ENCODE results near the gene LZTR1.

- TF ChIP-seq CTCF (IDR thresholded peaks at IDR 0.05) (no peak), POLR2A (IDR thresholded peaks at IDR 0.05) (no peak)
Measured at GRCh38 chr22:20973634-20974286, 8.3 kb upstream of the LZTR1 start.
